Activated naive CD8-positive, alpha-beta T cell treated with anti-CD3 and anti-CD28 coated beads, Interleukin-2, amount 10 ng/mL, durations not matched to agents 7 days and 5 days (primary cell): ENCODE results near the gene SORL1-AS1.
"Not testable (repeated sequence)": the region's sequence is repeated elsewhere in the genome, so short reads cannot be mapped to it uniquely, and the experiment has no call there.

ENCODE experiments used
- ATAC-seq: fragments of 150-1000 bp; cut with Tn5 transposase; one replicate; pipeline ENCODE4 v1.10.0; 2021; ENCODE audit warnings: low read depth, moderate library complexity
- POLR2A ChIA-PET: fragments of 350-600 bp; sonication (Branson Sonifier 250); formaldehyde crosslinking; loops from one replicate; lab custom pipeline; 2021; ENCODE audit warnings: antibody characterized with exemption; lab: Charles Lee
- DNase-seq: peaks from one replicate; pipeline ENCODE4 v3.0.0; 2021
- H3K27ac Mint-ChIP-seq: one replicate; pipeline ENCODE4 v1.8.0; 2022; ENCODE audit warnings: mild to moderate bottlenecking, mixed read lengths
- H3K27me3 Mint-ChIP-seq: one replicate; pipeline ENCODE4 v1.8.0; 2022; ENCODE audit warnings: mild to moderate bottlenecking, moderate library complexity, mixed read lengths
- H3K36me3 Mint-ChIP-seq: one replicate; pipeline ENCODE4 v1.8.0; 2021; ENCODE audit warnings: mild to moderate bottlenecking, mixed read lengths
- H3K4me1 Mint-ChIP-seq: one replicate; pipeline ENCODE4 v1.8.0; 2021; ENCODE audit warnings: mixed read lengths
- H3K4me3 Mint-ChIP-seq: one replicate; pipeline ENCODE4 v1.8.0; 2022; ENCODE audit warnings: mild to moderate bottlenecking, moderate library complexity, mixed read lengths
- H3K9me3 Mint-ChIP-seq: one replicate; pipeline ENCODE4 v1.8.0; 2021; ENCODE audit warnings: mixed read lengths

Gene SORL1-AS1

GRCh38 chr11:121483805-121484480 lies 31.2 kb upstream of the SORL1-AS1 start:
- Mint-ChIP-seq H3K36me3 (peaks cover 43% of the 10 kb centered on the region), H3K27me3 (no peaks in the 10 kb centered on the region), H3K9me3 (no peaks in the 10 kb centered on the region), H3K27ac (peak overlapping the region; percentile 97), H3K4me1 (peaks cover 51% of the 10 kb centered on the region), H3K4me3 (peak overlapping the region; percentile 58)
- POLR2A ChIA-PET = interaction anchor here (0.6 to 5.3 kb wide), 5 partner anchors 19 to 61 kb away, joined by 3 to 79 read pairs (median 5); no protein-coding TSS in a partner anchor
- ATAC-seq (no peak), DNase-seq (no peak)

GRCh38 chr11:121482231-121483129 lies 29.7 kb upstream of the SORL1-AS1 start:
- Mint-ChIP-seq H3K27me3 (no peaks in the 10 kb centered on the region), H3K4me1 (peaks cover 50% of the 10 kb centered on the region), H3K9me3 (no peaks in the 10 kb centered on the region), H3K27ac (peak overlapping the region; percentile 97), H3K36me3 (peaks cover 43% of the 10 kb centered on the region), H3K4me3 (peak overlapping the region; percentile 87)
- POLR2A ChIA-PET = interaction anchor here (1.3 to 5.3 kb wide), 6 partner anchors 17 to 62 kb away, joined by 4 to 79 read pairs (median 11); partner anchors contain the start of genes SORL1 and SORL1-AS1
- ATAC-seq = peak; percentile 86
- peak; percentile 66 for DNase-seq

- not testable (repeated sequence) for H3K27me3 Mint-ChIP-seq, H3K9me3 Mint-ChIP-seq
- peak; percentile 88 for ATAC-seq
- Mint-ChIP-seq H3K36me3 (peaks cover 39% of the 10 kb centered on the region), H3K4me1 (peaks cover 49% of the 10 kb centered on the region), H3K4me3 (peak overlapping the region; percentile 87), H3K27ac (peak overlapping the region; percentile 97)
- POLR2A ChIA-PET = interaction anchor here (0.5 to 5.3 kb wide), 10 partner anchors 9 to 497 kb away, joined by 3 to 79 read pairs (median 4); partner anchors contain the start of genes SORL1 and SORL1-AS1
- DNase-seq = peak; percentile 43
Measured at GRCh38 chr11:121481484-121482230, 28.9 kb upstream of the SORL1-AS1 start.

- H3K9me3 Mint-ChIP-seq = no peaks in the 10 kb centered on the region
- DNase-seq (no peak), ATAC-seq (no peak)
- H3K27me3 Mint-ChIP-seq = no peaks in the 10 kb centered on the region
- no peak overlapping the region for H3K27ac Mint-ChIP-seq
- peaks cover 47% of the 10 kb centered on the region for H3K4me1 Mint-ChIP-seq
- POLR2A ChIA-PET = interaction anchor here (5.3 kb wide), 1 partner anchor 14 kb away, joined by 79 read pairs; no protein-coding TSS in a partner anchor
- H3K4me3 Mint-ChIP-seq = no peak overlapping the region
- peaks cover 35% of the 10 kb centered on the region for H3K36me3 Mint-ChIP-seq
Measured at GRCh38 chr11:121479698-121480238, 27.0 kb upstream of the SORL1-AS1 start.

- no peak overlapping the region for H3K27ac Mint-ChIP-seq
- H3K36me3 Mint-ChIP-seq = peaks cover 33% of the 10 kb centered on the region
- H3K27me3 Mint-ChIP-seq = no peaks in the 10 kb centered on the region
- no peak for DNase-seq
- POLR2A ChIA-PET = interaction anchor here (5.3 kb wide), 1 partner anchor 14 kb away, joined by 79 read pairs; no protein-coding TSS in a partner anchor
- H3K9me3 Mint-ChIP-seq = no peaks in the 10 kb centered on the region
- peaks cover 44% of the 10 kb centered on the region for H3K4me1 Mint-ChIP-seq
- ATAC-seq = no peak
- H3K4me3 Mint-ChIP-seq = no peak overlapping the region
Measured at GRCh38 chr11:121478895-121479697, 26.3 kb upstream of the SORL1-AS1 start.

GRCh38 chr11:121478226-121478894 lies 25.6 kb upstream of the SORL1-AS1 start:
- Mint-ChIP-seq H3K36me3 (peaks cover 28% of the 10 kb centered on the region), H3K4me1 (peaks cover 38% of the 10 kb centered on the region), H3K27ac (no peak overlapping the region), H3K4me3 (no peak overlapping the region), H3K9me3 (no peaks in the 10 kb centered on the region), H3K27me3 (no peaks in the 10 kb centered on the region)
- DNase-seq = no peak
- ATAC-seq = no peak
- POLR2A ChIA-PET = no interaction called here

GRCh38 chr11:121476379-121477032 lies 23.7 kb upstream of the SORL1-AS1 start:
- Mint-ChIP-seq H3K36me3 (peaks cover 36% of the 10 kb centered on the region), H3K27me3 (no peaks in the 10 kb centered on the region), H3K27ac (peak overlapping the region; percentile 76), H3K9me3 (no peaks in the 10 kb centered on the region), H3K4me1 (peaks cover 41% of the 10 kb centered on the region), H3K4me3 (no peak overlapping the region)
- DNase-seq (no peak), ATAC-seq (no peak)
- POLR2A ChIA-PET = no interaction called here

GRCh38 chr11:121474680-121475079 lies 21.9 kb upstream of the SORL1-AS1 start:
- DNase-seq (no peak), ATAC-seq (no peak)
- no peak overlapping the region for H3K27ac Mint-ChIP-seq
- no peaks in the 10 kb centered on the region for H3K27me3 Mint-ChIP-seq
- peaks cover 46% of the 10 kb centered on the region for H3K4me1 Mint-ChIP-seq
- H3K36me3 Mint-ChIP-seq = peaks cover 46% of the 10 kb centered on the region
- POLR2A ChIA-PET = interaction anchor here (1.0 kb wide), 1 partner anchor 14 kb away, joined by 4 read pairs; no protein-coding TSS in a partner anchor
- no peak overlapping the region for H3K4me3 Mint-ChIP-seq
- H3K9me3 Mint-ChIP-seq = peaks cover 2% of the 10 kb centered on the region

- Mint-ChIP-seq H3K4me1 (peaks cover 54% of the 10 kb centered on the region), H3K36me3 (peaks cover 43% of the 10 kb centered on the region), H3K27me3 (no peaks in the 10 kb centered on the region), H3K4me3 (no peak overlapping the region), H3K9me3 (peaks cover 2% of the 10 kb centered on the region), H3K27ac (peak overlapping the region; percentile 24)
- POLR2A ChIA-PET = no interaction called here
- no peak for ATAC-seq
- DNase-seq = no peak
Measured at GRCh38 chr11:121473064-121473777, 20.5 kb upstream of the SORL1-AS1 start.

- Mint-ChIP-seq H3K27me3 (no peaks in the 10 kb centered on the region), H3K27ac (peak overlapping the region; percentile 24), H3K9me3 (peaks cover 2% of the 10 kb centered on the region), H3K4me1 (peaks cover 63% of the 10 kb centered on the region), H3K36me3 (peaks cover 40% of the 10 kb centered on the region), H3K4me3 (no peak overlapping the region)
- POLR2A ChIA-PET = no interaction called here
- peak; percentile 40 for ATAC-seq
- no peak for DNase-seq
Measured at GRCh38 chr11:121472312-121472711, 19.5 kb upstream of the SORL1-AS1 start.

- Mint-ChIP-seq H3K27me3 (no peaks in the 10 kb centered on the region), H3K4me3 (no peak overlapping the region), H3K9me3 (peaks cover 2% of the 10 kb centered on the region), H3K27ac (no peak overlapping the region), H3K36me3 (peaks cover 37% of the 10 kb centered on the region), H3K4me1 (peaks cover 69% of the 10 kb centered on the region)
- POLR2A ChIA-PET = no interaction called here
- no peak for DNase-seq
- ATAC-seq = no peak
Measured at GRCh38 chr11:121471167-121471566, 18.4 kb upstream of the SORL1-AS1 start.
